ENCODE results near the gene GREB1.

- TF ChIP-seq CTCF (tag by site-specific recombination; IDR thresholded peaks at IDR 0.05) (no peak), ZNF660 (tag by site-specific recombination; IDR thresholded peaks at IDR 0.05) (no peak), ZNF792 (tag by site-specific recombination; IDR thresholded peaks at IDR 0.05) (no peak), ZNF2 (tag by site-specific recombination; IDR thresholded peaks at IDR 0.05) (no peak), GLI2 (tag by site-specific recombination; IDR thresholded peaks at IDR 0.05; ENCODE audit: borderline replicate concordance, low read depth) (no peak), ZBTB21 (tag by site-specific recombination; IDR thresholded peaks at IDR 0.05) (no peak), ZNF184 (tag by site-specific recombination; IDR thresholded peaks at IDR 0.05) (no peak), ZNF561 (tag by site-specific recombination; IDR thresholded peaks at IDR 0.05; ENCODE audit: borderline replicate concordance) (no peak), ZNF202 (tag by site-specific recombination; IDR thresholded peaks at IDR 0.05; ENCODE audit: borderline replicate concordance) (no peak), ZNF302 (tag by site-specific recombination; IDR thresholded peaks at IDR 0.05; ENCODE audit: low read depth) (no peak), SALL2 (tag by site-specific recombination; IDR thresholded peaks at IDR 0.05; ENCODE audit: borderline replicate concordance) (no peak)
- TF ChIP-seq, protein P1, sequence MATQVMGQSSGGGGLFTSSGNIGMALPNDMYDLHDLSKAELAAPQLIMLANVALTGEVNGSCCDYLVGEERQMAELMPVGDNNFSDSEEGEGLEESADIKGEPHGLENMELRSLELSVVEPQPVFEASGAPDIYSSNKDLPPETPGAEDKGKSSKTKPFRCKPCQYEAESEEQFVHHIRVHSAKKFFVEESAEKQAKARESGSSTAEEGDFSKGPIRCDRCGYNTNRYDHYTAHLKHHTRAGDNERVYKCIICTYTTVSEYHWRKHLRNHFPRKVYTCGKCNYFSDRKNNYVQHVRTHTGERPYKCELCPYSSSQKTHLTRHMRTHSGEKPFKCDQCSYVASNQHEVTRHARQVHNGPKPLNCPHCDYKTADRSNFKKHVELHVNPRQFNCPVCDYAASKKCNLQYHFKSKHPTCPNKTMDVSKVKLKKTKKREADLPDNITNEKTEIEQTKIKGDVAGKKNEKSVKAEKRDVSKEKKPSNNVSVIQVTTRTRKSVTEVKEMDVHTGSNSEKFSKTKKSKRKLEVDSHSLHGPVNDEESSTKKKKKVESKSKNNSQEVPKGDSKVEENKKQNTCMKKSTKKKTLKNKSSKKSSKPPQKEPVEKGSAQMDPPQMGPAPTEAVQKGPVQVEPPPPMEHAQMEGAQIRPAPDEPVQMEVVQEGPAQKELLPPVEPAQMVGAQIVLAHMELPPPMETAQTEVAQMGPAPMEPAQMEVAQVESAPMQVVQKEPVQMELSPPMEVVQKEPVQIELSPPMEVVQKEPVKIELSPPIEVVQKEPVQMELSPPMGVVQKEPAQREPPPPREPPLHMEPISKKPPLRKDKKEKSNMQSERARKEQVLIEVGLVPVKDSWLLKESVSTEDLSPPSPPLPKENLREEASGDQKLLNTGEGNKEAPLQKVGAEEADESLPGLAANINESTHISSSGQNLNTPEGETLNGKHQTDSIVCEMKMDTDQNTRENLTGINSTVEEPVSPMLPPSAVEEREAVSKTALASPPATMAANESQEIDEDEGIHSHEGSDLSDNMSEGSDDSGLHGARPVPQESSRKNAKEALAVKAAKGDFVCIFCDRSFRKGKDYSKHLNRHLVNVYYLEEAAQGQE (tag by site-specific recombination; IDR thresholded peaks at IDR 0.05), result no peak
Observed at GRCh38 chr2:11576398-11576797, 42.6 kb downstream of the GREB1 start.
